ENCODE measurements around the gene GPC3.

DNA sequence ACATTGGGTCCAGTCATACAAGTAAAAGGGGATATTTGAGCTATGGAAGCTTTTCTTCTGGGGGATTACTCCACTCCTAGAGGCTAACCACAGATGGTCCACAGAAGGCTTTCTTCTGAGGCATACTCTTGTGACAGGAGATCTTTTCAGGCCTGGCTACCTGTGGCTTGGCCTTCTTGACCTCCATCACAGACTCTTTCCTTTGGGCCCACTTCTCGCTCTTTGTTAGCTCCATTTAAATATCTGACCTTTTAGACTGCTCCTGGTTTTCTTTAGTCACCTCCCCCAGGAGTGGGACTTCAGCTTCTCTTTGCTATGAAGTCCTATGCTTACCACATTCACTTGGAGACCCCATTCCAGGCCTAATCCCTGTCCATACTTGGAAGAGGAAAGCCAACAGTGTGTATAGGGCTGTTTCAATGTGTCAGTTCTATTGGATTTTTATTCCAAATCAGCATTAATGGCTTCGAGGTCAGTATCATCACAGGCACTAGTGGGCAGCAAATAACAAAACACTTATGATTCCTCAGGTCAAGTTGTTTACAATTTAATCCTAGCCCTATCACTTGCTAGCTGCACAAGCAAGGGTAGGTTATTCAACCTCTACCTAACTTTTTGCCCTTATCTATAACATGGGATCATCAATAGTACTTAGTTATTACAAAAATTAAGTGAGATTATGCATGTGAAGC is 26.3 kb downstream of the GPC3 start:
- TF ChIP-seq, protein P1, sequence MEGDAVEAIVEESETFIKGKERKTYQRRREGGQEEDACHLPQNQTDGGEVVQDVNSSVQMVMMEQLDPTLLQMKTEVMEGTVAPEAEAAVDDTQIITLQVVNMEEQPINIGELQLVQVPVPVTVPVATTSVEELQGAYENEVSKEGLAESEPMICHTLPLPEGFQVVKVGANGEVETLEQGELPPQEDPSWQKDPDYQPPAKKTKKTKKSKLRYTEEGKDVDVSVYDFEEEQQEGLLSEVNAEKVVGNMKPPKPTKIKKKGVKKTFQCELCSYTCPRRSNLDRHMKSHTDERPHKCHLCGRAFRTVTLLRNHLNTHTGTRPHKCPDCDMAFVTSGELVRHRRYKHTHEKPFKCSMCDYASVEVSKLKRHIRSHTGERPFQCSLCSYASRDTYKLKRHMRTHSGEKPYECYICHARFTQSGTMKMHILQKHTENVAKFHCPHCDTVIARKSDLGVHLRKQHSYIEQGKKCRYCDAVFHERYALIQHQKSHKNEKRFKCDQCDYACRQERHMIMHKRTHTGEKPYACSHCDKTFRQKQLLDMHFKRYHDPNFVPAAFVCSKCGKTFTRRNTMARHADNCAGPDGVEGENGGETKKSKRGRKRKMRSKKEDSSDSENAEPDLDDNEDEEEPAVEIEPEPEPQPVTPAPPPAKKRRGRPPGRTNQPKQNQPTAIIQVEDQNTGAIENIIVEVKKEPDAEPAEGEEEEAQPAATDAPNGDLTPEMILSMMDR (IDR thresholded peaks at IDR 0.05), result peak; percentile 35 to 39 (median 37)
- no peak for TF ChIP-seq POLR2A (IDR thresholded peaks at IDR 0.05)

Measured in right lobe of liver (tissue), 4 donors.